K562 (cell line): Measurements from ENCODE around the gene MUCL1. TPM values are rescaled to one million over a fixed set of nuclear protein-coding genes. Genes with fewer than 3 reads are reported as not detected.
A peak's percentile ranks its signal among the peaks of the same experiment; 100 is the strongest.

Experiments used
- ATF3 ChIP-seq, 2 experiments: fragments of 450-650 bp in 1 of 2; sonication (generic) in 1 of 2; formaldehyde crosslinking in 1 of 2; IDR thresholded peaks in 1 of 2; conservative IDR thresholded peaks in 1 of 2; 2 replicates each; pipeline versions ENCODE4 v1.6.1 to v1.8.1; 2016 to 2023; ENCODE audit warnings: mild to moderate bottlenecking in 2 of 2, moderate library complexity in 2 of 2, inconsistent platforms in 1 of 2, missing genetic modification reagents in 1 of 2
- EP300 ChIP-seq: IDR thresholded peaks from 2 replicates; pipeline ENCODE4 v1.6.1; 2012; ENCODE audit warnings: low read length, improper control_type of control experiment
- FOSL1 ChIP-seq: fragments of 200-800 bp; sonication (Bioruptor generic); conservative IDR thresholded peaks from 2 replicates; pipeline ENCODE4 v1.6.1; 2016; ENCODE audit warnings: missing genetic modification characterization, missing compliant biosample characterization
- GMEB1 ChIP-seq: fragments of 250-450 bp; sonication (Bioruptor Pico); IDR thresholded peaks from 2 replicates; pipeline ENCODE4 v1.4.0; 2020; ENCODE audit warnings: mild to moderate bottlenecking
- MECOM ChIP-seq: fragments of 250-450 bp; sonication (Bioruptor Pico); IDR thresholded peaks from 2 replicates; pipeline ENCODE4 v1.8.0; 2022; ENCODE audit warnings: inconsistent platforms
- MYC ChIP-seq, 2 experiments: fragments of 250-450 bp in 1 of 2; sonication (Bioruptor Pico) in 1 of 2; IDR thresholded peaks; 2 replicates each; pipeline versions ENCODE4 v1.5.1 to v1.6.1; 2012 to 2021; ENCODE audit warnings: low read depth in 2 of 2, borderline replicate concordance in 1 of 2, improper control_type of control experiment in 1 of 2, low read length in 1 of 2, mild to moderate bottlenecking in 1 of 2, moderate library complexity in 1 of 2
- POLR2H ChIP-seq: IDR thresholded peaks from 2 replicates; pipeline ENCODE4 v1.6.1; 2016; ENCODE audit warnings: missing genetic modification characterization, low read depth, mild to moderate bottlenecking, control low read depth, missing compliant biosample characterization, moderate library complexity
- SMAD4 ChIP-seq: fragments of 250-450 bp; sonication (Bioruptor Pico); conservative IDR thresholded peaks from 2 replicates; pipeline ENCODE4 v1.8.0; 2021; ENCODE audit warnings: inconsistent platforms, mild to moderate bottlenecking, moderate library complexity
- TRIM24 ChIP-seq, 2 experiments: fragments of 450-650 bp; IDR thresholded peaks; 2 replicates each; pipeline ENCODE4 v1.6.1; 2016
- TRIM28 ChIP-seq: fragments of 450-650 bp; IDR thresholded peaks from 2 replicates; pipeline ENCODE4 v1.6.1; 2017
- ZFP91 ChIP-seq: sonication (generic); formaldehyde crosslinking; IDR thresholded peaks from 2 replicates; pipeline ENCODE4 v1.8.0; 2022; ENCODE audit warnings: mild to moderate bottlenecking, missing genetic modification reagents
- ZNF134 ChIP-seq: fragments of 250-450 bp; sonication (Bioruptor Pico); conservative IDR thresholded peaks from 2 replicates; pipeline ENCODE4 v1.4.0; 2020
- ZNF140 ChIP-seq: fragments of 250-450 bp; sonication (Bioruptor Pico); IDR thresholded peaks from 2 replicates; pipeline ENCODE4 v1.8.0; 2021; ENCODE audit warnings: moderate library complexity, mild to moderate bottlenecking, inconsistent platforms
- ZNF174 ChIP-seq: fragments of 250-450 bp; sonication (Bioruptor Pico); IDR thresholded peaks from 2 replicates; pipeline ENCODE4 v1.4.0; 2020; ENCODE audit warnings: mild to moderate bottlenecking
- ZNF175 ChIP-seq: fragments of 200-800 bp; sonication (Bioruptor generic); IDR thresholded peaks from 2 replicates; pipeline ENCODE4 v1.6.1; 2016; ENCODE audit warnings: low read depth, mild to moderate bottlenecking, missing genetic modification characterization, missing compliant biosample characterization
- ZNF197 ChIP-seq: fragments of 200-800 bp; sonication (Bioruptor generic); IDR thresholded peaks from 2 replicates; pipeline ENCODE4 v1.6.1; 2016; ENCODE audit warnings: low read depth, missing genetic modification characterization, missing compliant biosample characterization
- ZNF395 ChIP-seq: fragments of 200-800 bp; sonication (Bioruptor generic); IDR thresholded peaks from 2 replicates; pipeline ENCODE4 v1.6.1; 2017; ENCODE audit warnings: missing genetic modification characterization, missing compliant biosample characterization
- ZNF41 ChIP-seq: fragments of 250-450 bp; sonication (Bioruptor Pico); conservative IDR thresholded peaks from 2 replicates; pipeline ENCODE4 v1.4.0; 2020; ENCODE audit warnings: mild to moderate bottlenecking
- ZNF668 ChIP-seq: fragments of 250-450 bp; sonication (Bioruptor Pico); IDR thresholded peaks from 2 replicates; pipeline ENCODE4 v1.8.0; 2022; ENCODE audit warnings: mild to moderate bottlenecking, inconsistent platforms
- ZNF740 ChIP-seq, 3 experiments: fragments of 200-800 bp in 1 of 3; sonication (Bioruptor generic) in 1 of 3; sonication (generic) in 1 of 3; formaldehyde crosslinking in 1 of 3; IDR thresholded peaks; 2 replicates each; pipeline versions ENCODE4 v1.6.1 to v1.8.0; 2016 to 2022; ENCODE audit warnings: mild to moderate bottlenecking in 2 of 3, missing compliant biosample characterization in 2 of 3, missing genetic modification characterization in 2 of 3, missing genetic modification reagents in 1 of 3
- ZNF766 ChIP-seq: fragments of 200-800 bp; sonication (Bioruptor generic); conservative IDR thresholded peaks from 2 replicates; pipeline ENCODE4 v1.6.1; 2016; ENCODE audit warnings: missing genetic modification characterization, missing compliant biosample characterization
- polyA plus RNA-seq, 8 experiments: library from polyadenylated mRNA; depleted of rRNA in 4 of 8; stranded (reverse) in 5 of 8; unstranded in 3 of 8; fragments of >200 nt; fragmentation: Nextera tagmentation in 2 of 8; fragmentation: Illumina TruSeq in 1 of 8; extraction: Ambion mirVana in 2 of 8; extraction: Trizol in 1 of 8; gene quantifications; 2 replicates each; pipeline versions ENCODE4 v1.2.1 to v1.2.3, GENCODE V29; 2011 to 2014; ENCODE audit warnings: inconsistent platforms in 1 of 8, missing spikeins in 1 of 8
- total RNA-seq, 7 experiments: library from RNA; depleted of rRNA in 6 of 7; stranded (reverse); fragments of >200 nt in 6 of 7; fragmentation: Illumina TruSeq in 2 of 7; extraction: Trizol in 2 of 7; gene quantifications; 2 replicates each; pipeline versions ENCODE4 v1.2.1 to v1.2.3, GENCODE V29; 2011 to 2021; ENCODE audit warnings: low replicate concordance in 1 of 7

Gene MUCL1
- total and polyA plus RNA-seq, 9 of the 15 experiments (the other 6 are each of a cell fraction or from before 2014, with no cell fraction given) = not detected

GRCh38 chr12:54879150-54879549 lies 24.8 kb downstream of the MUCL1 start (continued):
- no peak for TF ChIP-seq ZNF740 (CRISPR knock-in tag; IDR thresholded peaks at IDR 0.05)
- TF ChIP-seq ZNF740 (tag; IDR thresholded peaks at IDR 0.05) = peak in 1 of 2 experiments; percentile 75; a peak in 1 of 4 replicates
- TF ChIP-seq POLR2H (tag) = peak; percentile 74
- no peak for TF ChIP-seq ZNF140 (CRISPR knock-in tag)
- peak; percentile 65; the same call in 1 of the 2 replicates for TF ChIP-seq MECOM (CRISPR knock-in tag)
- TF ChIP-seq ZNF197 (CRISPR knock-in tag) = peak; percentile 76
- TF ChIP-seq ZNF395 = peak; percentile 63; the same call in 1 of the 2 replicates
- peak; percentile 40 for TF ChIP-seq FOSL1 (tag)
- peak; percentile 67 for TF ChIP-seq ZNF766
- peak; percentile 96 for TF ChIP-seq MYC (IDR thresholded peaks at IDR 0.05; ENCODE audit: low read depth, low read length)
- TF ChIP-seq MYC (CRISPR knock-in tag; IDR thresholded peaks at IDR 0.05; ENCODE audit: borderline replicate concordance, low read depth) = peak; percentile 84; the same call in 1 of the 2 replicates
- no peak for TF ChIP-seq ZNF174 (CRISPR knock-in tag)
- peak; percentile 49; the same call in 1 of the 2 replicates for TF ChIP-seq ZNF134
- peak; percentile 84 to 92; a peak in 2 of 4 replicates for TF ChIP-seq TRIM24 (IDR thresholded peaks at IDR 0.05)
- TF ChIP-seq ZNF41 (CRISPR knock-in tag) = 0 out of 2 replicates have a peak, but pooled peaks have one; percentile 44
- peak; percentile 58 for TF ChIP-seq GMEB1 (CRISPR knock-in tag)
- TF ChIP-seq TRIM28 = no peak
- TF ChIP-seq EP300 = peak; percentile 63; the same call in 1 of the 2 replicates
- peak; percentile 88 for TF ChIP-seq SMAD4 (CRISPR knock-in tag)
- peak; percentile 98 for TF ChIP-seq ZNF175 (CRISPR knock-in tag)
- TF ChIP-seq ZFP91 = no peak
- TF ChIP-seq ZNF668 (CRISPR knock-in tag) = peak; percentile 83; the same call in 1 of the 2 replicates
- TF ChIP-seq ATF3 (IDR thresholded peaks at IDR 0.05) = peak; percentile 76
- no peak for TF ChIP-seq ATF3 (CRISPR knock-in tag; conservative IDR thresholded peaks at IDR 0.05)
